HEK293 (cell line): ENCODE results near the gene GMPPB.

Experiments
- CTCF ChIP-seq: fragments of 450-650 bp; formaldehyde crosslinking; IDR thresholded peaks from 2 replicates; pipeline ENCODE4 v1.5.1; 2016; ENCODE audit warnings: missing biosample characterization, missing genetic modification characterization
- GLI4 ChIP-seq: fragments of 450-650 bp; formaldehyde crosslinking; IDR thresholded peaks from 2 replicates; pipeline ENCODE4 v1.5.1; 2016; ENCODE audit warnings: missing biosample characterization, missing genetic modification characterization
- KLF8 ChIP-seq: fragments of 450-650 bp; formaldehyde crosslinking; IDR thresholded peaks from 2 replicates; pipeline ENCODE4 v1.5.1; 2016; ENCODE audit warnings: missing biosample characterization, missing genetic modification characterization
- PATZ1 ChIP-seq: fragments of 450-650 bp; formaldehyde crosslinking; IDR thresholded peaks from 2 replicates; pipeline ENCODE4 v1.5.1; 2016; ENCODE audit warnings: missing biosample characterization, missing genetic modification characterization
- TCF7L2 ChIP-seq: IDR thresholded peaks from 2 replicates; pipeline ENCODE4 v1.6.1; 2011; ENCODE audit warnings: low read depth, mild to moderate bottlenecking, inconsistent platforms, low read length, moderate library complexity, borderline replicate concordance
- TRIM28 ChIP-seq: IDR thresholded peaks from 2 replicates; pipeline ENCODE4 v1.6.1; 2011; ENCODE audit warnings: low read length, control low read depth, borderline replicate concordance
- ZBTB10 ChIP-seq: fragments of 450-650 bp; formaldehyde crosslinking; IDR thresholded peaks from 2 replicates; pipeline ENCODE4 v1.5.1; 2016; ENCODE audit warnings: missing biosample characterization, missing genetic modification characterization
- ZBTB48 ChIP-seq: fragments of 450-650 bp; formaldehyde crosslinking; IDR thresholded peaks from 2 replicates; pipeline ENCODE4 v1.5.1; 2016; ENCODE audit warnings: missing biosample characterization, missing genetic modification characterization
- ZBTB8A ChIP-seq: fragments of 450-650 bp; formaldehyde crosslinking; IDR thresholded peaks from 2 replicates; pipeline ENCODE4 v1.5.1; 2016; ENCODE audit warnings: missing biosample characterization, missing genetic modification characterization
- ZNF747 ChIP-seq: fragments of 450-650 bp; formaldehyde crosslinking; IDR thresholded peaks from 2 replicates; pipeline ENCODE4 v1.5.1; 2016; ENCODE audit warnings: missing biosample characterization, missing genetic modification characterization

- no peak for TF ChIP-seq ZBTB10 (tag by site-specific recombination)
- TF ChIP-seq CTCF: no peak
- TF ChIP-seq TRIM28: no peak
- TF ChIP-seq ZBTB48 (tag by site-specific recombination): no peak
- TF ChIP-seq TCF7L2: no peak
- no peak for TF ChIP-seq ZBTB8A (tag by site-specific recombination)
- TF ChIP-seq PATZ1 (tag by site-specific recombination): no peak
- TF ChIP-seq GLI4 (tag by site-specific recombination): no peak
- TF ChIP-seq ZNF747 (tag by site-specific recombination): no peak
- no peak for TF ChIP-seq KLF8
These were observed 13.9 kb downstream of the GMPPB start for GRCh38 chr3:49709852-49710251.
